ENCODE measurements around the gene OR6S1.
A peak's percentile ranks its signal among the peaks of the same experiment; 100 is the strongest.

The OR6S1 gene, protein sequence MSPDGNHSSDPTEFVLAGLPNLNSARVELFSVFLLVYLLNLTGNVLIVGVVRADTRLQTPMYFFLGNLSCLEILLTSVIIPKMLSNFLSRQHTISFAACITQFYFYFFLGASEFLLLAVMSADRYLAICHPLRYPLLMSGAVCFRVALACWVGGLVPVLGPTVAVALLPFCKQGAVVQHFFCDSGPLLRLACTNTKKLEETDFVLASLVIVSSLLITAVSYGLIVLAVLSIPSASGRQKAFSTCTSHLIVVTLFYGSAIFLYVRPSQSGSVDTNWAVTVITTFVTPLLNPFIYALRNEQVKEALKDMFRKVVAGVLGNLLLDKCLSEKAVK

DNA sequence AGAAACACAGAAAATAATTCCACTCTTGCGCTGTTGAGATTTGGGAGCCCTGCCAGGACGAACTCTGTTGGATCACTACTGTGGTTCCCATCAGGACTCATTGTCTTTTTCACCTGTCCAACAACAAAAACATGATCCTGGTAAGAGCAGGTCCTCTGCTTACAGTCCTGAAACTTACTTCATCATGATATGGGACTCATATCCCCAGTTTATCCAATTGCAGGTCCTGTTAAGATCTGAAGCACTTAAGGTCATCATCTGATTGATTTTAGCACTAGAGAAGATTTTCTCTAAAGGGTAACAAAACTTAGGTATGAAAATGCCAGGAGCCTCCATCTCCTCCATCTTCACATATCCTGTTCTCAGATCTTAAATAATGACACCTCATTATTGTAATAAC is at the start of gene OR6S1:
Gene OR6S1 (minus strand): TSS at position 101 of the 400 bp plus-strand sequence. CDS start 0 bp downstream, at position 101.
- DNase-seq (ENCODE audit: low read depth), result no peak

DNA sequence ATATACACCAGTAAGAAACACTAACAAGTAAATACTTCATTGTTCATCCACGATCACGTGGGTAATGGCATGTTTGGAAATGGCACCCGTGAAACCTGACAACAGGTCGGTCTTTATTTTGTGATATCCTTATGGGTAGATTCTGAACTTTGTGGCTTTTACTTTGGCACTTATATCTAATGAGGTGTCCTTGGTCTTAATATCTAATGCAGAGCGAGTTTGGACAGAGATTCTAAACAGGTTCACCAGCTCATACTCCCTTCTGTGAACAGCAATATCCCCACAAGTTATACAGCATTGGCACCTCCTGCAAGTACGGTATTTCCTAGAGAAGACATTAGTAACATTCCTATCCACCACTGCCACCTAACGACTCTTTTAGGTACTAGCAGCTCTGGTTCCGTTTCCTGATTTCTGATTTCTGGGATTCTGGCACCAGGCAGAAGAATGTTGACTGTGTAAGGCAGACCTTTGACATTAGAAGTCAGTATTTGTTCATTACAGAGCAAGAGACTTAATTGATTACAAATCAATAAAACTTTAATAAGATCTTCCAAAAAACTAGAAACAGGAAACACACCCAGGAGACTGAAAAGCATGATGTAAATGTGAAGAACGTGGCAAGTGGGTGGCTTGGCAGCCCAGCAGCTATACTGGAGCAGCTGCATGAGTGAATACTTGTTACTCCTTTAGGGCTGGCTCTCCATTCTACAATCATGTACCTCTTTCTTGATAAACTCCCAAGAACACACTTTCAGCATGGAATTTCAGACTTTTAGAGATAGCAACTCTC is 49.6 kb upstream of the OR6S1 start:
- DNase-seq (ENCODE audit: low read depth), result no peak

DNA sequence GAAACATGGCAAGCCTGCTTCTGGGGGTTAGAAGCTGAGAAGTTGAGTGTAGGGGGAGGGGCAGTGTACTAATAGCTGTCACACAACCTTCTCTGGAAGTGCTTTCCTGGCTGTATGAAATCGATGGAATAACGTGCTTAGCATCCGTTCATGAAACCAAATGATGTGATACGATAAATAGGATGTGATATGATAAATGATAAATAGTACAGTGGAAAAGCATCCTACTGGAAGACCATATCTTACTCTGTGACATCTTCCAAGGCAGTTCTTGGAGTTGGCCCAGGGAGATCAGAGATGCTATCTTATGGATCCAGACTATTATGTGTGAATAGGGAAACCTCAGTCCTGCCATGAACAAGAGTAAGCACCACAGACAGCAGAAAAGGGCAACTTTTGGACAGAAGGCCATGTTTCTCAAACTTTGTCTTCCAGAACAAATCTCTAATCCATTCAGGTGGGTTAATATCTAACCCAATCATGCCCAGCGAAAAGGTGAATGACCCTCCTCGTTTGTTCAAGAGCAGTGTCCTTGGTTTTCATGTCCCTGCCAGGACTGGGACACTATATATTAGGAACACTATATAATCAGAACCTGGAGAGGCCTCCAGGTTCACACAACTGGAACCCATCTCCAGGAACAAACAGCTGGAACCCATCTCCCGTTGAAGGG is 46.8 kb upstream of the OR6S1 start, which contains the start of gene ANG:
Gene ANG (plus strand): TSS at position 598 of the 673 bp plus-strand sequence. CDS start 4,801 bp downstream, outside the sequence.
- DNase-seq (ENCODE audit: low read depth), result no peak

DNA sequence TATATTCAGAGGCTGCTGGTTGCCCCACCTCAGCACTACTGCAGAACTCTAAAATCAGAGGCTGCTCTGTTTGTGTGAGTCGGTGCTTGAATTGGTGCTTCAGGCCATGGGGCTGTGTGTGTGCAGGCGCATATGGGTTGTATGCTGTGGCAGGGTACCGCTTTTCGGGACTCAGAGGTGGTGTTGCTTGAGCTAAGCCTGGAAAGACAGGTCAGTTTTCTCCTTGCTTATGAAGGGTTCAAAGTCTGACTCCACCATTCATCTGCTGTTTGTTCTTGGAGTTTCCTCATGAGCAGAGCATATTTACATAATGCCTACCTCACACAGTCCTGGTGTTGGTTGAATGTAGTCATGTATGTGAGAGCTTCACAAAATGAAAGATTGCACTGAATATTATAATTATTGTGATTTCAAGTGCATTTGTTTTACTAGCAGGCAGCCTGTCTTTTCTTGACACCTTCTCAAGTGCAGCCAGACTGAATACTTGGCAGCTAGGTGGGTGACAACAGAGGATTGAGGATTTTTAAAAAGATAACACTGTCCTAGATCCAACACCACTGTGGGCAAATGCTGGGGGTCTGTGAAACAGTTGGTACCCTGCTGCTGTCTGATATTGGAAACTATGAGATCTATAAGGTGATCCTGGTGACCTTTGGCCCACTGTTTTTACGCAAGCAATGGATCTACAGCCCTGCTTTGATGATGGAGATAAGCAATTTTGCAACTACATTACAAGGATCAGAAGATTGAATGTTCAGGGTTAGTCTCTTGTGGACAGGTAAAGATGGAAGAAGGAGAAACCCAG is 46.1 kb upstream of the OR6S1 start:
- DNase-seq (ENCODE audit: low read depth), result no peak

DNA sequence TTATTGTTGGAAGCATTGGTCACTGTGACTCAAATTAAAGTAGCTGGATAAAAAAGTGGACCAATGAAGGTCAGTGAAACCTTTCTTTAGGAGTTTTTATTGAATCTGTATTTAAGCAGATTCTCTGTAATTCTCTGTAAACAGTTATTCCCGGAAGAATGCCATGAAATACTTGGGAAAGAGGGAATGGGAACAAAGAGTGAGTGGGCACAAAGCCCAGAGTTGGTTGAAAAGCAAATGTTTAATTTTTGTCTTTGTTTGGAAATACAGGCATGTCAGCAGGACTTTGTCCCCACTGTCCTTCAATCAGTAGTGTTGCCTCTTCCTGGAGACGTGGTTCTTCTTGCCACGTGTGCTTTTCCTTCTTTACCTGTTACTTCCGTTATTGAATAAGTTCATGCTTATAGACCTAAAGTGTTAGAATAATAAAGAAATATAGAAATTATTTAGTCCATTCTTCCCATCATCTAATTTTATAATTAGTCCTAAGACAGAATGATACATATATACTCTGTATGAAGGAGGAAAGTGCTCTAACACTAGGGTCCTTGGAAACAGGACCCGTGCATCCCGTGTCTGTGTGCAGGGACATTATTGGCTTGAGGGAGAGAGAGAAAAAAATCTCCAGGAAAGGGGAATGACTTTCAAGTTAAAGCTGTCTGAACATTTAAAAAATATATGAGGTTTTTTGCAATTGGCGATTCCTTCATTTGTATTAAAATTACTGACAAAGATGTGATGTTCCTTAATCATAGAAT is 45.1 kb upstream of the OR6S1 start:
- no peak for DNase-seq (ENCODE audit: low read depth)

- DNase-seq (ENCODE audit: low read depth), result no peak
These were observed 43.4 kb upstream of the OR6S1 start for GRCh38 chr14:20684662-20685456.

- peak; percentile 89 for DNase-seq (ENCODE audit: low read depth)
These were observed 42.6 kb upstream of the OR6S1 start, which contains the start of gene RNASE4 for GRCh38 chr14:20683891-20684661. Gene RNASE4 (plus strand): TSS chr14:20684560. CDS start chr14:20699372, 14,812 bp downstream.

DNA sequence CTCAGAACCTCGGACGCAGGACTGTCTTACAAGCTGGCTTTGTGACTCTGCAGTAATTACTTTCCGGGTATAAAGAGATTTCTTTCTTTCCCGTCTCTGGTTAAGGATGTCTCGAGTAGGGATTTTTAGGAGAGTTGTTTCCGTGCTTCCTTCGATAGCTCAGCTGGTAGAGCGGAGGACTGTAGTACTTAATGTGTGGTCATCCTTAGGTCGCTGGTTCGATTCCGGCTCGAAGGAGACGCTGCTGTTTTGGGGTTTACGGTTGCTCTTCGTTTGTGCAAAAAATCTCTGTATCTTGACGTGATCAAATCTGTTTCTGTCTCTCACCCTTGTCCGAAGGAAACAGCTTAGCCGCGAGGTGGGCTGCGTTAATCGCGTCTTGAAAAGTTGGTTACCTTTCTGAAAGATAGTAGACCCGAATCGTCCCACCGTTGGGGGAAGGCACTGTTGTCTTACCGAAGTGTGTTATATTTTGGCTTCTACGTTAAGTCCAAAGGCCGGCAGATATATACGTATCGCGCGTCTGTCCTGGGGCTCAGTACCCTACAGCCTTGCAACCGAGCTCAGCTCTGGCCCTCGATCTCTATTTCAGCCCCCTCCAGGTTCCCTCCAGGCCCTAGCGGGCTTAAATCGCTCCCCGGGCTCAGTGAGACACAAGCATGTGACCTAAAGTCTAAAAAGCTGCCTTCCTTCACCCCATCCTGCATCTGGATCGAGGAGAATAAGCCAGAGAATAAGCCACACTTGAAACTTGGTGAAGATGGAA is 41.8 kb upstream of the OR6S1 start:
- peak; percentile 94 for DNase-seq (ENCODE audit: low read depth)

DNA sequence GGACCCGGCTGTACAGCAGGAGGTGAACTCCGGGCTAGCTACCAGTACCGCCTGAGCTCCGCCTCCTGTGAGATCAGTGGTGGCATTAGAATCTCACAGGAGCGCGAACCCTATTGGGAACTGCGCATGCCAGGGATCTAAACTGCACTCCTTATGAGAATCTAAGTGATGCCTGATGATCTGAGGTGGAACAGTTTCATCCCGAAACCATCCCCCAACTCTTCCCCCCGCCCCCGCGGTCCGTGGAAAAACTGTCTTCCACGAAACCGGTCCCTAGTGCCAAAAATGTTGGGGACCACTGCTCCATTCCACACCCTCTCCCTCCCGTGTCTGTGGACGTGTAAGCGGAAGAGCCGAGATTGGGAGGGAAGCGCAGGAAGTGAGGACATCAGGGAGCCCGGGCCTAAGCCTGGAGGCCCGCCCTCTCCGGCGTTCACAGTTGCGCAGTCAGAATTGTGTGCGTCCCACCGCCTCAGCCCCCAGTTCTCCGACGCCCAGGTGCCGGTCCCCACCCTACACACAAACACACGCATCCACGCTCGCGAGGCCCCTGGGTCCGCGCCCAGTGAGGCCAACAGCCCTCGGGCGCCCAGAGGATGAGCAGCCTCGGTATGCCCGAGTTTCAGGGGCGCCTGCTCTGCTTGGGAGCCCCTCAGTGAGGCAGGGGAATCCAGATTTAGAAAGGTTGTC is 41.1 kb upstream of the OR6S1 start:
- DNase-seq (ENCODE audit: low read depth), result peak; percentile 92

- DNase-seq (ENCODE audit: low read depth), result no peak
These were observed 40.6 kb upstream of the OR6S1 start for GRCh38 chr14:20682127-20682434.

GRCh38 chr14:20681348-20682126 is 40.0 kb upstream of the OR6S1 start:
- peak; percentile 90 for DNase-seq (ENCODE audit: low read depth)

- no peak for DNase-seq (ENCODE audit: low read depth)
These were observed 39.4 kb upstream of the OR6S1 start for GRCh38 chr14:20680843-20681347.

DNA sequence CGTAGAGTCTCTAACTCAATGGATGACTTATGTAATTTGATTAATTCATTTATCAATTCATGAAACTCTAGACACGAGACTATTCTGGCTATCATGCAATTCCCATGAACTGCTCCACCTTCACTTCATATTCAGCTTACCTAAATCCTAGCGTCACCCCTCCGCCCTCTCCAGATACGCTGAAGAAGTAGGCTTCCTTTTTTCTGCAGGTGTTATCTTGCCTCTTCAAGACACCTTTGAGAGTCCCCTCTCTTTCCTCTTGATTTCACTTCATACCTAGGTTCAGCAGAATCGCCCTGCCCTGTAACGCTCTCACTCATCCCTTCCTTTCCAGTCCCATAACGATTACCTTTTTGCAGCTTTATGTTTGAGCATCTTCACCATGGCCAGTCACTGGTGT is 38.9 kb upstream of the OR6S1 start:
- no peak for DNase-seq (ENCODE audit: low read depth)

- no peak for DNase-seq (ENCODE audit: low read depth)
These were observed 38.4 kb upstream of the OR6S1 start for GRCh38 chr14:20679907-20680306.

GRCh38 chr14:20676072-20676471 is 34.6 kb upstream of the OR6S1 start:
- no peak for DNase-seq (ENCODE audit: low read depth)

GRCh38 chr14:20675669-20676068 is 34.2 kb upstream of the OR6S1 start:
- DNase-seq (ENCODE audit: low read depth), result no peak

Measured in HS-27A (cell line).